H4 (cell line): ENCODE results near the gene KIF5A. TPM values are rescaled to one million over a fixed set of nuclear protein-coding genes. Genes with fewer than 3 reads are reported as not detected.
A peak's percentile ranks its signal among the peaks of the same experiment; 100 is the strongest.

Source experiments
- DNase-seq: peaks from one replicate; pipeline ENCODE4 v3.0.0-alpha.2; 2015; ENCODE audit warnings: low spot score
- total RNA-seq: library from RNA; depleted of rRNA; stranded (reverse); fragments of >200 nt; shearing (Covaris generic); gene quantifications from 2 replicates; pipeline ENCODE4 v1.2.3, GENCODE V29; 2014

KIF5A gene
- total RNA-seq, 1 experiment from 2014 or later = 0.27 TPM

GRCh38 chr12:57519796-57520052, 30.1 kb upstream of the KIF5A start:
- DNase-seq = peak; percentile 13

GRCh38 chr12:57520053-57520818, 29.6 kb upstream of the KIF5A start, which contains the start of gene DDIT3:
Gene DDIT3 (minus strand): TSS chr12:57520514. CDS start chr12:57517406, 3,108 bp downstream.
- DNase-seq = peak; percentile 95

- DNase-seq = no peak
These were observed 28.3 kb upstream of the KIF5A start for GRCh38 chr12:57521525-57522010.

GRCh38 chr12:57522011-57522886, 27.6 kb upstream of the KIF5A start, which contains the start of gene MBD6:
Gene MBD6 (plus strand): TSS chr12:57522824. CDS start chr12:57524304, 1,480 bp downstream.
- DNase-seq = peak; percentile 79

- peak; percentile 45 for DNase-seq
These were observed 26.7 kb upstream of the KIF5A start for GRCh38 chr12:57522887-57523705.

- DNase-seq = no peak
These were observed 25.9 kb upstream of the KIF5A start for GRCh38 chr12:57523706-57524614.

GRCh38 chr12:57524814-57525614, 24.8 kb upstream of the KIF5A start:
- no peak for DNase-seq

GRCh38 chr12:57525615-57526383, 24.0 kb upstream of the KIF5A start:
- no peak for DNase-seq

GRCh38 chr12:57526477-57527126, 23.2 kb upstream of the KIF5A start:
- DNase-seq = no peak

GRCh38 chr12:57527184-57527583, 22.7 kb upstream of the KIF5A start:
- no peak for DNase-seq

GRCh38 chr12:57528176-57528575, 21.7 kb upstream of the KIF5A start:
- no peak for DNase-seq

GRCh38 chr12:57528831-57529555, 20.9 kb upstream of the KIF5A start:
- no peak for DNase-seq

GRCh38 chr12:57529831-57530230, 20.0 kb upstream of the KIF5A start:
- DNase-seq = no peak

GRCh38 chr12:57530396-57531142, 19.3 kb upstream of the KIF5A start:
- DNase-seq = no peak

GRCh38 chr12:57531836-57532235, 18.0 kb upstream of the KIF5A start:
- no peak for DNase-seq

GRCh38 chr12:57533108-57533507, 16.7 kb upstream of the KIF5A start:
- DNase-seq = no peak

GRCh38 chr12:57534250-57534649, 15.6 kb upstream of the KIF5A start:
- no peak for DNase-seq
